22Rv1 (cell line): ENCODE results near the gene TMPRSS7.

Experiments
- CTCF ChIP-seq: fragments of 450-650 bp; IDR thresholded peaks from 2 replicates; pipeline ENCODE4 v1.5.1; 2017; ENCODE audit warnings: mild to moderate bottlenecking
- ZFX ChIP-seq: fragments of 450-650 bp; IDR thresholded peaks from 2 replicates; pipeline ENCODE4 v1.6.1; 2017; ENCODE audit warnings: antibody characterized with exemption, borderline replicate concordance

- TF ChIP-seq CTCF (no peak), ZFX (no peak)
Observed at GRCh38 chr3:112085735-112086075, 51.2 kb downstream of the TMPRSS7 start.
